Amygdala (tissue), 56 donors: Measurements from ENCODE around the gene CEACAM19.
"Not testable (repeated sequence)": the region's sequence is repeated elsewhere in the genome, so short reads cannot be mapped to it uniquely, and the experiment has no call there.

Source experiments
- DNase-seq, 56 donors: peaks; one replicate each; lab custom pipeline; 2025; lab: John Stamatoyannopoulos, UW

Gene CEACAM19

DNA sequence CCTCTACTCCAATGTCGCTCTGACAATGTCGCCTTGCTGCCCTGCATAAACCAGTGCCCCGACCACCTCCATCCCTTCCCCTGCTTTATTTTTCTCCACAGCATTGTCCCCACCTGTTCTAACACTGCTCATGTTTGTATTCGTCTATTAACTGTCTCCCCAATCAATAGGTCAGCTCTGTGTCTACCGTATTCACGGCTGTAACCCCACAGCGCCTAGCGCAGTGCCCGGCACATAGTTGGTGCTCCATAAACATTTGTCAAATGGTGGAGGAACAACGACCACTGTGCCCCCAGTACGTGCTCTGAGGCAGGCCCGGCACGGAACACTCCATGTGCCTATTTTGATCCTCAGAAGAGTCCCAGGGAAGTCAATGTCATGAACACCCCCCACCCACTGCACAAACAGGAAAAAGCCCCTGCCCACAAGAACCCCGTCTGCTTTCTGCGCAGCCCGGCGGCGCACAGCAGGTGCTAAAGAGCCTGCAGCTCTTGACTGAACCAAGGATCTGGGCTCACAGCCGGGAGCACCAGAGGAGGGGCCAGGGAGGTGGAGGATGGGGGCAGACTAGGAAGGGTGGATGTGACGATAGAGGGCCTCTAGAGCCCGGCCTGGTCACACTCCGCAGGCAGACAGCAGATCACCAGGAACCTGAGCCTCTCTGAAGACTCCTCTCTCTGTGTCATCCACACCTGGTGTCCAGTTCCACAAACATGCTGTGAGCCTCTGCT, 25.8 kb downstream of the CEACAM19 start:
- no peak for DNase-seq

DNA sequence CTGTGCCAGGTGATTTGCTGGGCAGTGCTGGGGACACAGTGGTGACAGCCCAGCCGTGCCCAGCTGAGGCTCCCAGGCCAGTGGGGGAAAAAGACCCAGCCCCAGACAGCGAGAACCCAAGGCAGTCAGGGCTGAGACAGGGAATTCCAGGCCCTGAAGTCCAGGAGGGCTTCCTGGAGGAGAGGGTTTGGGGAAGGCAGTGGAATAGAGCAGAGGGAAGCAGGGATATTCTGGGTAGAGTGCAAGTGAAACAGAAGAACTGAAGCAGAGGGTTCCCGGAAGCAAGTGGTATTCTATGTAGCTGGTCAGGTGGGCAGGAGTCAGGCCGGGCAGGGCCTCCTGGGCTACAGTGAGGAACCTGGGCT, 26.4 kb downstream of the CEACAM19 start:
- no peak for DNase-seq

DNA sequence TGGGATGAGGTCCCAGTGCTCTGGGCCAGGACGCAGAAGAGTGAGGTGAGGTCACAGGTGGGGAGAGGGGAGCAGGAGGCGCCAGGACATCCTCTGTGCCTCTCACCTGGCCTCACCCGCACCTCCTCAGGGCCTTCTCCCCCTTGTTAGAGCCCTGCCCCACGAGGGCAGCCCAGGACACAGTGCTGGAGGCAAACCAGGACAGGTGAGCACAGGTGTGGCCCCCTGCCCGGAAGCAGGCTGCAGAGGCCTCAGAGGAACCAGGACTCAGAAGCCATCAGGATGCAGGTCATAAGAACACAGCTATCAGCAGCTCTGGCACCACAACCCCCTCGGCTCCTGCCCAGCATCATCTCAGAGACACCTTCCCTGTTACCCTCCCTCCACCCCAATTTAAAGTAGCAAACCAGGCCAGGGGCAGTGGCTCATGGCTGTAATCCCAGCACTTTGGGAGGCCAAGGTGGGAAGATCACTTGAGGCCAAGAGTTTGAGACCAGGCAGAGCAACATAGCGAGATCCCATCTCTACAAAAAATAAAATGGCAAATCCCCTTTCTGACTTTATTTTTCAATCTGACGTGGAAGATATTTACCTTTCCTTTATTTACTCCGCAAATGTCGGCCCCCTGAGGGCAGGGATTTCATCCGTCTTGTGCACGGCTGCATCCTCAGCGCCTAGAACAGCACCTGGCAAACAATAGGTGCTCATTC, 27.4 kb downstream of the CEACAM19 start, which contains the start of gene CEACAM16:
CEACAM16 (plus strand) TSS at position 660 of the 710 bp plus-strand sequence. CDS start 2,306 bp downstream, outside the sequence.
- DNase-seq: no peak

DNA sequence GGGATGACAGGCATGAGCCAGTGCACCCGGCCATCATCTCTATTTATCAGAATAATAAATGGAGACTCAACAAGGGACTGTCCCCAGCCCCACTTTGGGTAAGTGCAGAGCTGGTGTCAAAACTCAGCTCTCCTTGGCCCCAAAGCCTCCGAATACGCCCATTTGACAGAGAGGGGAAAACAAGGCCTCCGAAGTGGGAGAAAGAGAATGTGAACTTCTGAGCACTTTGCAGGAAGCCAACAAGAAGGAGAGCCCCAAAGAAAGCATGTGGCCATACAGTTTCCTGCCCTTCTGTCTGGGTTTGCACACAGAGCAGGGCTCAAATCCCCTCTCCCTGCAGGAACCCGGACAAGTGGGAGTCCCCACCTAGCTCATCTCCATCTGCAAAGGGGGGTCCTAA, 29.3 kb downstream of the CEACAM19 start:
- no peak for DNase-seq

DNA sequence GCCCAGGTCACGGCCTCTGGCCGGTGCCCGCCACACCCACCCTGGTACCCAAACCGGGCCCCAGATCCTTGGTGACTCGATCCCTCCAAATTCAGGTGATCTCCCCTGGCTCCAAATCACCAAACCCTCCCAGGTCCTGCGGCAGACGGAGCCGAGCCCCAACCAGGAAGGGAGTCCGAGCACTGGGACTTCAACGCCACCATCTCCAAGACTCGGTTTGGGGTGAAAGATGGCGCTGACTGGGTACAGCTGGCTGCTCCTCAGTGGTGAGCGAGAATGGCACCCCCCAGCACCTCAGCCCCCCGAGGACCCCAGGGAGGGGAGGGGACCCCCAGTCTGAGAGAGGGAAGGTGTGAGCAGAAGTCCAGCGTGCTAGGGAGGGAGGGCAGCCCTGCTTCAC, 29.9 kb downstream of the CEACAM19 start:
- DNase-seq: no peak

DNA sequence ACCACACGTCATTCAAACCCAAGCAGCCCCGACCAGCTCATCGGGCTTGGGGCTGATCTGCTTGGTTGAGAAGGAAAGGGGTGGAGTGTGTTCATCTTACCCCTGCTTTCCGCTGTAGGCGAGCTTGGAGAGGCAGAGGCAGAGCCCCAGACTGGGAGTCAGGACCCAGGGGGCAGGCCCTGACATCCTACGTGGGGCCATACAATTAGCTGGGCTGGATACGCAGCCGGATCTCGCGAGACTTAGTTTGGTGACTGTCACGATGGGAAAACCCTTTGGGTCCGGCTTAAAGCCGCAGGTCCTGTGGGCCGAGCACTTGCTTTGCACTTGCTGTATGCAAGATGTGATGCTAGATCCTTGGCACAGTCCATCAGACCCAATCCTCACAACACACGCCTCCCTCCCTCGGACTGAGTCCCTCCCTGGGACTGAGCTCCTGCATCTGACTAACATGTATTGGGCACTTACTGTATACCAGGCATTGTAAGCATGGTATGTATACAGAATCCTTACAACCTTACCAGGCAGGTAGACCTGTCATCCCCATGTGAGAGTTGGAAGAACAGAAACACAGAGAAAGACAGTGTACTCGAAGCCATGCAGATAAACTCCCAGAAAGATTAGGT, 31.4 kb downstream of the CEACAM19 start:
- no peak for DNase-seq

DNA sequence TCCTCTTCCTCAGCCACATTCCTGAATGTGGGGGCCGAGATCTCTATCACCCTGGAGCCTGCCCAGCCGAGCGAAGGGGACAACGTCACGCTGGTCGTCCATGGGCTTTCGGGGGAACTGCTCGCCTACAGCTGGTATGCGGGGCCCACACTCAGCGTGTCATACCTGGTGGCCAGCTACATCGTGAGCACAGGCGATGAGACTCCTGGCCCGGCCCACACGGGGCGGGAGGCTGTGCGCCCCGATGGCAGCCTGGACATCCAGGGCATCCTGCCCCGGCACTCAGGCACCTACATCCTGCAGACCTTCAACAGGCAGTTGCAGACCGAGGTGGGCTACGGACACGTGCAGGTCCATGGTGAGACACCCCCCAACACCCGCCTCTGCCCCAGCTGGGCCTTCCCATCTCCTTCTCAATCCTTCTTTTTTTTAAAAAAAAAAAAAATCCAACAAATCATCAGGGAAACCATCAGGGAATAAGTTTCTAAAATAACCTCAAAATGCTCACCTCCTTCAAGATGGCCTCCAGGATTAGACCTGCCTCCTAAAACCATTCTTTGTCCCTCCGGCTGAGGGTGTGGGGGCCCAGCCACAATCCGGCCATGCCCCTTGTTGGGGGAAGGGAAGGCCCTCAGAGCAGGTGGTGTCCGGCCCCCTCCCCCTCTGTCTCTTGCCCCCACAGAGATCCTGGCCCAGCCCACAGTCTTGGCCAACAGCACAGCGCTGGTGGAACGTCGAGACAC, 32.2 kb downstream of the CEACAM19 start:
- DNase-seq: no peak

DNA sequence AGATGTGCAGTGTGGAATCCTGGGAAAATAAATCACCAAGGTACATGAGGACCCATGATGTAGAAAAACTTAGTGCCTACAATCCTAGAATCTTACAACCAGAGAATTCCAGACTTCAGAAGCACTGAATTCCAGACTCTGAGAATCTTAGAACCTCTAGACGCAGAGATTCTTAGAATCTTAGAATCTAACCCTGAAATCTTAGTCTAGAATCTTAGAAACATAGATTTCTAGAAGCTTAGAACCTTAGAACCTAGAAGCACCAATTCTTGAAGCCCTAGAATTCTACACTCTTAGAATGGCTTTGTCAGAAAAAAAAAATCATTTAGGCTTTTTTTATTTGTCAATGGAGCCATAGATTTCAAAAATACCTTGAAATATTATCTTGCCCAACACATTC, 33.7 kb downstream of the CEACAM19 start:
- no peak for DNase-seq

DNA sequence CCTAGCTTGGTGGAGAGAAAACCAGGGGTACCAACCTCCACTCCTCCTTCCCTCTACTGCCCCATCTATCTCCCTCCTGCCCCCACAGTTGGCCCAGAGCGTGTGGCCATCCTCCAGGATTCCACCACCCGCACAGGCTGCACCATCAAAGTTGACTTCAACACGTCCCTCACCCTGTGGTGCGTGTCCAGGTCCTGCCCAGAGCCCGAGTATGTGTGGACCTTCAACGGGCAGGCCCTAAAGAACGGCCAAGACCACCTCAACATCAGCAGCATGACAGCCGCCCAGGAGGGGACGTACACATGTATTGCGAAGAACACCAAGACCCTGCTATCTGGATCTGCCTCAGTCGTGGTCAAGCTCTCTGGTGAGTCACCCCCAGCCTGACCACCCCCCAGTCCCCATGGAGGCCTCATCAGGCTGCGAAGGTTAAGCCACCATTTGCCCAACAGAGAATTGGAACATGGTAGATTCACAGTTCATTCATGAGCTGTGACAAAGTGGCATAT, 34.3 kb downstream of the CEACAM19 start:
- no peak for DNase-seq

DNA sequence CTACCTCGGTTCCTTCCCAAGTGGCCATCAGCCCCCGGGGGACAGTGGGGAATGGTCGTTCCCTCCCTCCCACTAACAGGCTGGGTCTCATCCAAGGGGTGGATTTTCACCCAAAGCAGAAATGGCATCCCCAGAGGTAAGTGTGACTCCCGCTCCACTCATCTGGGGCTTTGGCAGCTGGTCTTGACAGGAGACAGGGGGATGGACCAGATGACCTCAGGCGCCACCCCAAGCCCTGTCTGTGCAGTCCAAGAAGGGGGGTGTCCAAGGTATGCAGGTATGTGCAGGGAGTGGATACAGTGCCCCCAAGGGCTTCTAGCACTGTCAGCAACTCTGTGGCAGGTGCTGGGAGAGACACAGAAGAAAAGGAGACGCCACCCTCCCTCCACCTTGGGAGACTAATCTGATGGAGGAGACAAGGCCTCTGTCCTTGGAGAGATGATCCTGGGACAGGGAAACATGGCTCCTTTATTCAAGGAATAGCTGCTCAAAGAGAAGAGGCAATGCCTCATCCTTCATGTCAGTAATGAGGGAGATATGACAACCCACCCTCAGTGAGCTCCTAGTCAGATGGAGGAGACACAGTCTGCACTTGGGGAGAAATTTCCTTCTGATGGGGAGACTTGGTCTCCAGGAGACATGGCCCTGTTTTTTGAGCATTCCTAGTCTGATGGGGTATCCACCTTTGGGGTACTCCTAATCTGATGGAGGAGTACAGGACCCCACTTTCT, 35.4 kb downstream of the CEACAM19 start:
- no peak for DNase-seq

DNA sequence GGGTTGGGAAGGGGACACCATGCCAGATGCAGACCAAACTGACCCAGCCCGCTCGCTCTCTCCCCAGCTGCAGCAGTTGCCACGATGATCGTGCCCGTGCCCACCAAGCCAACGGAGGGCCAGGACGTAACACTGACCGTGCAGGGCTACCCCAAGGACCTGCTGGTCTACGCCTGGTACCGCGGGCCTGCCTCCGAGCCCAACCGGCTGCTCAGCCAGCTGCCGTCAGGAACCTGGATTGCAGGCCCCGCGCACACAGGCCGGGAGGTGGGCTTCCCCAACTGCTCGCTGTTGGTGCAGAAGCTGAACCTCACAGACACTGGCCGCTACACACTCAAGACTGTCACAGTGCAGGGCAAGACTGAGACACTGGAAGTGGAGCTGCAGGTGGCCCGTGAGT, 36.5 kb downstream of the CEACAM19 start:
- DNase-seq: no peak

DNA sequence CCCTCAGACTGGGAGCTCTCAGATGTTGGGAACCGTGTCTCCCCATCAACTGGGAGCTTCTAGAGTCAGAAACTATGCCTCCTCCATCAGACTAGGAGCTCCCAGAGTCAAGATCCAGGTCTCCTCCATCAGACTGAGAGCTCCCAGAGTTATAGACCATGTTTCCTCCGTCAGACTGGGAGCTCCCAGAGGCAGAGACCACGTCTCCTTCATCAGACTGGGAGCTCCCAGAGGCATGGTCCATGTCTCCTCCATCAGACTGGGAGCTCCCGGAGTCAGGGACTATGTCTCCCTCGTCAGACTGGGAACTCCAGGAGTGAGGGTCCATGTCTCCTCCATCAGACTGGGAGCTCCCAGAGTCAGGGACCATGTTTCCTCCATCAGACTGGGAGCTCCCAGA, 37.7 kb downstream of the CEACAM19 start:
- DNase-seq: no peak

DNA sequence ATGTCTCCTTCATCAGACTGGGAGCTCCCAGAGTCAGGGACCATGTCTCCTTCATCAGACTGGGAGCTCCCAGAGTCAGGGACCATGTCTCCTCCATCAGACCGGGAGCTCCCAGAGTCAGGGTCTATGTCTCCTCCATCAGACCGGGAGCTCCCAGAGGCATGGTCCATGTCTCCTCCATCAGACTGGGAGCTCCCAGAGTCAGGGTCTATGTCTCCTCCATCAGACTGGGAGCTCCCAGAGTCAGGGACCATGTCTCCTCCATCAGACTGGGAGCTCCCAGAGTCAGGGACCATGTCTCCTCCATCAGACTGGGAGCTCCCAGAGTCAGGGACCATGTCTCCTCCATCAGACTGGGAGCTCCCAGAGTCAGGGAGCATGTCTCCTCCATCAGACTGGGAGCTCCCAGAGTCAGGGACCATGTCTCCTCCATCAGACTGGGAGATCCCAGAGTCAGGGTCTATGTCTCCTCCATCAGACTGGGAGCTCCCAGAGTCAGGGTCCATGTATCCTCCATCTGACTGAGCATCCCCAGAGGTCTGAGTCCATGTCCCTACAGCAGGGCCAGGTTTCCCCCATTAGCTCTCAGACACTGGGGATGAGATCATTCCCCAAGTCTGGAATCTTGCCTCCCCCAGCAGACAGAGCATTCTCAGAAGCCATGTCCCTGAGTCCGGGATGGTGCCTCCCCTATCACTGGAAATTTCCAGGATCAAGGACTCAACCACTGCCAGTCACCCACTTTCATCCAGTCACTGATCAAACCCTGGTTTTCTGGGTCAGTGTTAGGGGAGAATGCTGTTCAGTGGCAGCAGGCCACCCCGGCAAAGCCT, 38.4 kb downstream of the CEACAM19 start:
- DNase-seq: not testable (repeated sequence)

DNA sequence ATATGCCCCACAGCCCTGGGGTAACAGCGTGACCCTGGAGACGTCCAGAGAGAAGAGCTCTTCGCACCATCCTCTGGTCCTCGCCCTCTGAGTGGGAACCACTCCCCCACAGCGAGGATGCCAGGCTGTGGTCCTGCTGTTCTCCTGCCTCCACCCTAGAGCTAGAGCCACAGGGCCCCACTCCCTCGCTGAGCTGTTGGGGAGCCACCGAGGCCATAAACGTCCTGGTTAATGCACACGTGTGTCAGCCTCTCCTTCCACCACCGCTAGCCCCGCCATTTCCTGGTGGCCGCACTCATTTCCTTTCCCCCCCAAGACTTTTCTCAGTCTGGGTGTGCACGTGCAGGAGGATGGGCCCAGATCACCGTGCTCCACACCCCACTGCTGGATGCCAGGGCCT, 39.2 kb downstream of the CEACAM19 start:
- DNase-seq: no peak

DNA sequence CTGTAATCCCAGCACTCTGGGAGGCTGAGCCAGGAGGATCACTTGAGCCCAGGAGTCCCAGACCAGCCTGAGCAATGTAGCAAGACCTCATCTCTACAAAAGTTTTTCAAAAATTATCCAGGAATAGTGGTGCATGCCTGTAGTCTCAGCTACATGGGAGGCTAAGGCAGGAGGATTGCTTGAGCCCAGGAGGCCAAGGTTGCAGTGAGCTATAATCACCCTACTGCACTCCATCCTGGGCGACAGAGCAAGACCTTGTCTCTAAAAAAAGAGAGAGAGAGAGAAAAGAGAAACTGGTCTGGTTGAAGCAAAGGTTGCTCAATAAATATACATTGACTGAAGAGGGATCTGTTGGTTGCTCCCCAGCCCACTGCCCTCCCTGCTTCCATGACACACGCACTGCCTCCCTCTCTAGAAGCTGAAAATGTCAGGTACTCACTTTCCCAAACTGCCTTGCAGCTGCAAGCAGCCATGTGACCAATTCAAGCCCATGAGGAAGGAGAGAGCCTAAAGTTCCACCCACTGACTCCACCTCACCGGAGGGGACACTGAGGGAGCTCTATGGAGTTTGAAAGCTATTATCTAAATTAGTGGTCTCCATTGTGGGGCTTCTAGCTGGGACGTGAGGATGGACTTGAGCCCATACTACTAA, 41.7 kb downstream of the CEACAM19 start:
- DNase-seq: no peak

DNA sequence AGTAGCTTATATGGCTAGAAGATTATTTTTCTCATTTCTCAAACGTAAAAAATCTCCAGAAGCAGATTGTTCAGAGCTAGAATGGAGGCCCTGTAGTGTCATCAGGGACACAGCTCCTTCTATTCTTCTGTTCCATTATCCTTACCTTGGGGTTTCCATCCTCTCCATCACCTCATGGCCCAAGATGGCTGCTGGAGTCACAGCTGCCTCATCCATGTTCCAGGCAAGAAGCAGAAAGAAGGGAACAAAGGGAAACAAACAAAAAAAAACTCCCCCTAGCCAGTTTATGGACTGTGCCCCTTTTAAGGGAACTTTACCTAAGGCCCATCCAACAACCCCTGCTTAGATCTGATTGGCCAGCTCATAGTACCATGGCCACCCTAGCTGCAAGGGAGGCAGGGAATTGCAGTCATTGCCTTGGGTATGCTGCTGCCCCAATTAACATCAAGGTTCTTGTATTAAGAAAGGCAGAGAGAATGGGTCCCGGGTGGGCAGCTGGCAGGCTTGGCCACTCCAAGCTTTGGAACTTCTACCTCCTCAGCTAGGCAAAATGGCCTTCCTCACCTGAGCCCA, 43.4 kb downstream of the CEACAM19 start:
- no peak for DNase-seq

DNA sequence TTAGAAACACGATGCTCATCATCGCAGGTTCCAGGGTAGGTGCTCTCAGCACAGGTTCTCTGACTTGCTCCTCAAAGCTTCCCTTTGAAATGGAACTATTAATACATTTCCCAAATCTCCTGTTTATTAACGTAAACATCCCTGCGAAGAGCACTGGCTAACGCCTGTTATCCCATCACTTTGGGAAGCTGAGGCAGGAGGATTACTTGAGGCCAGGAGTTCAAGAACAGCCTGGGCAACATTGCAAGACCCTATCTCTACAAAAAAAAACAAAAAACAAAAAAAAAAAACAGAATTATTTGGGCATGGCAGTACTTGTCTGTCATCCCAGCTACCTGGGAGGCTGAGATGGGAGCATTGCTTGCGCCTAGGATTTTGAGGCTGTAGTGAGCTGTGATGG, 46.3 kb downstream of the CEACAM19 start:
- DNase-seq: no peak
